H1 (cell line): ENCODE measurements around the gene CASP8AP2. TPM values are rescaled to one million over a fixed set of nuclear protein-coding genes. Genes with fewer than 3 reads are reported as not detected.
"Not testable (repeated sequence)": the region's sequence is repeated elsewhere in the genome, so short reads cannot be mapped to it uniquely, and the experiment has no call there.

Source experiments
- CTCF ChIA-PET: fragments of 300-600 bp; sonication (Branson Sonifier 250); formaldehyde crosslinking; loops from one replicate; lab custom pipeline; 2021; ENCODE audit not compliant: partially characterized antibody; lab: Charles Lee
- POLR2A ChIA-PET: fragments of 300-600 bp; sonication (Branson Sonifier 250); formaldehyde crosslinking; loops from one replicate; lab custom pipeline; 2021; ENCODE audit warnings: inconsistent platforms; ENCODE audit not compliant: partially characterized antibody; lab: Charles Lee
- DNase-seq, 2 experiments: peaks; one replicate each; pipeline versions ENCODE4 v3.0.0 to v3.0.0-alpha.2; 2010 to 2022; ENCODE audit warnings: low spot score in 2 of 2, low read depth in 1 of 2, mixed read lengths in 1 of 2
- FAIRE-seq: peaks from 2 replicates; lab custom pipeline; 2011; peaks lifted over from hg19 to GRCh38; lab: Jason Lieb, UNC
- H2AFZ ChIP-seq: 2 replicates; pipeline ENCODE4 v1.8.1; 2012; ENCODE audit warnings: low read length, inconsistent platforms
- H2AK5ac ChIP-seq: 2 replicates; pipeline ENCODE4 v1.6.1; 2013; ENCODE audit warnings: low read depth, low read length
- H2BK120ac ChIP-seq: replicated peaks from 2 replicates; pipeline ENCODE3; 2013; ENCODE audit warnings: low read depth, low read length, inconsistent platforms
- H2BK12ac ChIP-seq: 2 replicates; pipeline ENCODE4 v1.6.1; 2013; ENCODE audit warnings: low read depth, low read length
- H2BK15ac ChIP-seq: 2 replicates; pipeline ENCODE4 v1.6.1; 2013; ENCODE audit warnings: low read length
- H2BK20ac ChIP-seq: 2 replicates; pipeline ENCODE4 v1.6.1; 2013; ENCODE audit warnings: low read length
- H2BK5ac ChIP-seq: 2 replicates; pipeline ENCODE4 v1.6.1; 2013; ENCODE audit warnings: low read depth, low read length
- H3K14ac ChIP-seq: 2 replicates; pipeline ENCODE4 v1.6.1; 2013; ENCODE audit warnings: inconsistent platforms; ENCODE audit not compliant: insufficient read length
- H3K18ac ChIP-seq: 2 replicates; pipeline ENCODE4 v1.6.1; 2013; ENCODE audit warnings: low read length; ENCODE audit errors: extremely low read depth
- H3K23ac ChIP-seq: 2 replicates; pipeline ENCODE4 v1.6.1; 2013; ENCODE audit warnings: inconsistent platforms; ENCODE audit not compliant: insufficient read length
- H3K23me2 ChIP-seq: 2 replicates; pipeline ENCODE4 v1.6.1; 2013; ENCODE audit warnings: low read depth, low read length
- H3K27ac ChIP-seq: 2 replicates; pipeline ENCODE4 v1.6.1; 2011; ENCODE audit warnings: low read depth, low read length, inconsistent platforms
- H3K27me3 ChIP-seq, 4 experiments: replicated peaks in 1 of 4; 1 replicate in 1 of 4; 2 replicates in 3 of 4; pipeline versions ENCODE4 v1.6.1 to v1.8.1; 2011 to 2013; ENCODE audit warnings: low read length in 3 of 4, mild to moderate bottlenecking in 3 of 4, inconsistent platforms in 2 of 4, mixed read lengths in 2 of 4, moderate library complexity in 1 of 4; ENCODE audit not compliant: control insufficient read depth in 3 of 4, insufficient read depth in 3 of 4; ENCODE audit errors: extremely low read depth in 1 of 4
- H3K36me3 ChIP-seq, 4 experiments: 2 replicates each; pipeline versions ENCODE4 v1.6.1 to v1.8.1; 2011 to 2013; ENCODE audit warnings: mild to moderate bottlenecking in 4 of 4, low read length in 3 of 4, moderate library complexity in 2 of 4, control low read depth in 1 of 4, inconsistent platforms in 1 of 4; ENCODE audit not compliant: insufficient read depth in 4 of 4, control insufficient read depth in 2 of 4
- H3K4ac ChIP-seq: replicated peaks from 2 replicates; pipeline ENCODE3; 2013; ENCODE audit warnings: low read length, low read depth, mixed read lengths, inconsistent platforms; ENCODE audit not compliant: insufficient read length
- H3K4me1 ChIP-seq, 4 experiments: replicated peaks in 1 of 4; 1 replicate in 1 of 4; 2 replicates in 3 of 4; pipeline versions ENCODE4 v1.6.1 to v1.8.1; 2011 to 2013; ENCODE audit warnings: low read length in 3 of 4, inconsistent platforms in 2 of 4, mixed read lengths in 1 of 4; ENCODE audit not compliant: insufficient read depth in 4 of 4, control insufficient read depth in 3 of 4
- H3K4me2 ChIP-seq, 2 experiments: 2 replicates each; pipeline versions ENCODE4 v1.6.1 to v1.8.1; 2011 to 2013; ENCODE audit warnings: low read depth in 2 of 2, low read length in 2 of 2, control low read depth in 1 of 2, inconsistent platforms in 1 of 2, mild to moderate bottlenecking in 1 of 2; ENCODE audit not compliant: insufficient read depth in 1 of 2
- H3K4me3 ChIP-seq, 4 experiments: fragments of 200-600, 300-600 bp in 1 of 4; sonication (generic), shearing (Covaris generic), sonication (Bioruptor Twin) in 1 of 4; 2 replicates each; pipeline versions ENCODE4 v1.5.1 to v1.8.1; 2011 to 2016; ENCODE audit warnings: low read length in 4 of 4, low read depth in 3 of 4, control low read depth in 2 of 4, inconsistent platforms in 2 of 4, mild to moderate bottlenecking in 2 of 4, mixed read lengths in 1 of 4, moderate library complexity in 1 of 4; ENCODE audit not compliant: insufficient read depth in 2 of 4; ENCODE audit errors: extremely low read depth in 1 of 4
- H3K56ac ChIP-seq: replicated peaks from 2 replicates; pipeline ENCODE3; 2013; ENCODE audit warnings: low read depth, mild to moderate bottlenecking, mixed read lengths, low read length, inconsistent platforms; ENCODE audit not compliant: insufficient read length
- H3K79me1 ChIP-seq: 2 replicates; pipeline ENCODE4 v1.6.1; 2013; ENCODE audit warnings: low read depth, low read length, control low read depth
- H3K79me2 ChIP-seq, 2 experiments: 2 replicates each; pipeline versions ENCODE4 v1.6.1 to v1.8.1; 2012 to 2013; ENCODE audit warnings: low read length in 2 of 2, mild to moderate bottlenecking in 2 of 2, inconsistent platforms in 1 of 2; ENCODE audit not compliant: insufficient read depth in 2 of 2, control insufficient read depth in 1 of 2
- H3K9ac ChIP-seq, 4 experiments: replicated peaks in 1 of 4; 1 replicate in 1 of 4; 2 replicates in 3 of 4; pipeline versions ENCODE4 v1.6.1 to v1.8.1; 2011 to 2013; ENCODE audit warnings: low read depth in 3 of 4, low read length in 3 of 4, control low read depth in 2 of 4, mild to moderate bottlenecking in 2 of 4, moderate library complexity in 2 of 4, inconsistent platforms in 1 of 4; ENCODE audit errors: extremely low read depth in 1 of 4
- H3K9me3 ChIP-seq, 2 experiments: 2 replicates each; pipeline versions ENCODE4 v1.6.1 to v1.8.1; 2012 to 2013; ENCODE audit warnings: mild to moderate bottlenecking in 2 of 2, moderate library complexity in 2 of 2, control low read depth in 1 of 2, inconsistent platforms in 1 of 2, low read depth in 1 of 2, low read length in 1 of 2, mixed read lengths in 1 of 2; ENCODE audit not compliant: insufficient read depth in 2 of 2
- H4K20me1 ChIP-seq, 2 experiments: replicated peaks in 1 of 2; 2 replicates each; pipeline versions ENCODE3 to v1.8.1; 2011 to 2013; ENCODE audit warnings: inconsistent platforms in 2 of 2, low read length in 2 of 2, mild to moderate bottlenecking in 1 of 2; ENCODE audit not compliant: insufficient read depth in 2 of 2, control insufficient read depth in 1 of 2
- H4K5ac ChIP-seq: 2 replicates; pipeline ENCODE4 v1.6.1; 2013; ENCODE audit warnings: low read length, low read depth, mixed read lengths, inconsistent platforms; ENCODE audit not compliant: insufficient read length
- H4K8ac ChIP-seq: 2 replicates; pipeline ENCODE4 v1.8.0; 2013; ENCODE audit warnings: mild to moderate bottlenecking, moderate library complexity, low read length, inconsistent platforms; ENCODE audit not compliant: insufficient read depth; ENCODE audit errors: extremely low read depth
- H4K91ac ChIP-seq: replicated peaks from 2 replicates; pipeline ENCODE3; 2013; ENCODE audit warnings: low read length, mixed read lengths, inconsistent platforms; ENCODE audit not compliant: insufficient read length
- WGBS, 2 experiments: shearing (Covaris generic) in 1 of 2; methylation state at CpG; one replicate each; pipeline versions ENCODE4 v1.1.6 to v1.1.7; 2013 to 2015; ENCODE audit warnings: low lambda C conversion rate in 2 of 2, mixed read lengths in 2 of 2, inconsistent platforms in 1 of 2, low coverage in 1 of 2, missing lambda C conversion rate in 1 of 2; ENCODE audit not compliant: insufficient replicate concordance in 2 of 2, insufficient coverage in 1 of 2, insufficient read length in 1 of 2; ENCODE audit errors: extremely low coverage in 1 of 2, missing lambda C conversion rate in 1 of 2; 5-methylcytosine and 5-hydroxymethylcytosine counted together
- polyA plus RNA-seq, 7 experiments: library from polyadenylated mRNA; depleted of rRNA in 3 of 7; stranded (reverse) in 5 of 7; unstranded in 2 of 7; fragments of >200 nt in 5 of 7; fragments of 200-250 nt in 2 of 7; gene quantifications; 1 replicate in 5 of 7; 2 replicates in 1 of 7; 4 replicates in 1 of 7; pipeline versions ENCODE4 v1.2.1 to v1.2.3, GENCODE V29; 2011 to 2013; ENCODE audit warnings: missing spikeins in 2 of 7, mixed read lengths in 2 of 7
- total RNA-seq: library from RNA; stranded (reverse); fragmentation: NEBNext Ultra II Directional; extraction: Animal tissue kit (Norgen Biotek cat#: 25700); gene quantifications from 2 replicates; pipeline ENCODE4 v1.2.1, GENCODE V29; 2021

Gene CASP8AP2
- total and polyA plus RNA-seq, 2 of the 8 experiments (the other 6 are each of a cell fraction or from before 2014, with no cell fraction given): 6.9 to 32.1 TPM

DNA sequence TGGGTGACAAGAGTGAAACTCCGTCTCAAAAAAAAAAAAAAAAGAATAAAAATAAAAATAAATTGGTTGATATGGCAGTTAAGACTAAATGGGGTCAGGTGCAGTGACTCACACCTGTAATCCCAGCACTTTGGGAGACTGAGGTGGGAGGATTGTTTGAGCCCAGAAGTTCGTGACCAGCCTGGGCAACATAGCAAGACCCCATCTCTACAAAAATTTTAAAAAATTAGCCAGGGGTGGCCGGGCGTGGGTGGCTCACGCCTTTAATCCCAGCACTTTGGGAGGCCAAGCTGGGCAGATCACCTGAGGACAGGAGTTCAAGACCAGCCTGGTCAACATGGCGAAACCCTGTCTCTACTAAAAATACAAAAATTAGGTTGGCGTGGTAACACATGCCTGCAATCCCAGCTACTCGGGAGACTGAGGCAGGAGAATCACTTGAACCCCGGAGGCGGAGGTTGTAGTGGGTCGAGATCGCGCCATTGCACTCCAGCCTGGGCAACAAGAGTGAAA is 1.1 kb upstream of the CASP8AP2 start:
- H2BK15ac ChIP-seq, H2BK5ac ChIP-seq, H3K14ac ChIP-seq, H3K9me3 ChIP-seq, H4K5ac ChIP-seq, H2BK120ac ChIP-seq, H2BK20ac ChIP-seq, DNase-seq, H3K56ac ChIP-seq, H4K8ac ChIP-seq, H3K23me2 ChIP-seq, H3K4me1 ChIP-seq, H4K20me1 ChIP-seq, H3K9ac ChIP-seq, H4K91ac ChIP-seq, H3K79me1 ChIP-seq, H3K27ac ChIP-seq, H3K4ac ChIP-seq, H3K27me3 ChIP-seq, FAIRE-seq, H2AK5ac ChIP-seq, H3K18ac ChIP-seq, H3K23ac ChIP-seq: not testable (repeated sequence)
- Histone ChIP-seq H3K79me2 (peaks cover 0 to 31% of the 10 kb centered on the region in 2 experiments; a peak in 2 of 4 replicates), H3K4me3 (peak overlapping the region in 2 of 4 experiments; percentile 90; a peak in 5 of 8 replicates), H2BK12ac (0 out of 2 replicates have a peak overlapping the region, but pooled peaks have one; percentile 3), H3K4me2 (peak overlapping the region; percentile 85 to 96), H2AFZ (peak overlapping the region; percentile 81; the same call in 1 of the 2 replicates), H3K36me3 (peaks cover 4 to 18% (median 9%) of the 10 kb centered on the region in 4 experiments; a peak in 5 of 8 replicates)
- ChIA-PET CTCF (interaction anchor here (0.6 to 1.4 kb wide), 4 partner anchors 8 to 59 kb away, joined by 3 to 14 read pairs (median 3); partner anchors contain the start of gene MDN1), POLR2A (interaction anchor here (1.2 to 7.8 kb wide), 9 partner anchors 8 to 149 kb away, joined by 4 to 107 read pairs (median 14); partner anchors contain the start of gene MDN1)
- 92% methylated on average over 12 of the region's 13 CpGs; no CpG with 5 or more reads in 1 of the 2 experiments for WGBS, 2 experiments
